Stimulated activated CD4-positive, alpha-beta T cell treated with anti-CD3 and anti-CD28 coated beads, TNF-alpha, amount 100 ng/mL, for 1 hour (primary cell): ENCODE data around the gene SBF2.

Source experiments
- DNase-seq, 3 donors: peaks; one replicate each; pipeline ENCODE4 v3.0.0-alpha.2; 2020; ENCODE audit warnings: low read depth in 3 of 3, low spot score in 1 of 3

Gene SBF2

GRCh38 chr11:9823887-9824385 lies 470.1 kb downstream of the SBF2 start:
- no peak for DNase-seq

GRCh38 chr11:9823439-9823838 lies 470.6 kb downstream of the SBF2 start:
- no peak for DNase-seq

- DNase-seq: no peak
Measured at GRCh38 chr11:9821008-9821752, 472.8 kb downstream of the SBF2 start.

- no peak for DNase-seq
Measured at GRCh38 chr11:9820260-9820659, 473.8 kb downstream of the SBF2 start.

GRCh38 chr11:9817191-9817590 lies 476.8 kb downstream of the SBF2 start:
- DNase-seq: no peak

GRCh38 chr11:9815486-9816136 lies 478.4 kb downstream of the SBF2 start:
- no peak for DNase-seq

GRCh38 chr11:9814108-9814507 lies 479.9 kb downstream of the SBF2 start:
- DNase-seq: no peak

GRCh38 chr11:9808943-9809342 lies 485.1 kb downstream of the SBF2 start:
- no peak for DNase-seq

GRCh38 chr11:9806946-9807687 lies 486.9 kb downstream of the SBF2 start:
- DNase-seq: no peak

- no peak for DNase-seq
Measured at GRCh38 chr11:9804419-9804902, 489.6 kb downstream of the SBF2 start.

GRCh38 chr11:9803685-9804418 lies 490.2 kb downstream of the SBF2 start:
- DNase-seq: no peak

- no peak for DNase-seq
Measured at GRCh38 chr11:9802291-9802861, 491.6 kb downstream of the SBF2 start.

- no peak for DNase-seq
Measured at GRCh38 chr11:9799886-9800285, 494.1 kb downstream of the SBF2 start.

- no peak for DNase-seq
Measured at GRCh38 chr11:9797300-9797699, 496.7 kb downstream of the SBF2 start.

- no peak for DNase-seq
Measured at GRCh38 chr11:9796854-9797253, 497.2 kb downstream of the SBF2 start.

GRCh38 chr11:9796266-9796665 lies 497.8 kb downstream of the SBF2 start:
- no peak for DNase-seq

GRCh38 chr11:9790703-9791102 lies 503.3 kb downstream of the SBF2 start:
- no peak for DNase-seq

GRCh38 chr11:9789910-9790309 lies 504.1 kb downstream of the SBF2 start:
- DNase-seq: no peak

GRCh38 chr11:9787981-9788521 lies 506.0 kb downstream of the SBF2 start:
- DNase-seq: no peak

GRCh38 chr11:9787260-9787659 lies 506.8 kb downstream of the SBF2 start:
- DNase-seq: no peak
